Progenitor cell of endocrine pancreas (in vitro differentiated cells): ENCODE data around the gene CD2BP2. TPM values are rescaled to one million over a fixed set of nuclear protein-coding genes. Genes with fewer than 3 reads are reported as not detected.
"Not testable (repeated sequence)": the region's sequence is repeated elsewhere in the genome, so short reads cannot be mapped to it uniquely, and the experiment has no call there.

Experiments used
- DNase-seq: peaks from one replicate; pipeline ENCODE4 v3.0.0; 2021; ENCODE audit warnings: low spot score; ENCODE audit not compliant: unreplicated experiment
- H3K27ac Mint-ChIP-seq: 2 replicates; pipeline ENCODE4 v1.8.0; 2021; ENCODE audit warnings: mild to moderate bottlenecking, moderate library complexity, mixed read lengths
- H3K27me3 Mint-ChIP-seq: 2 replicates; pipeline ENCODE4 v1.8.0; 2021; ENCODE audit warnings: mixed read lengths
- H3K36me3 Mint-ChIP-seq: 2 replicates; pipeline ENCODE4 v1.8.0; 2022; ENCODE audit warnings: mixed read lengths; ENCODE audit not compliant: insufficient read depth
- H3K4me1 Mint-ChIP-seq: 2 replicates; pipeline ENCODE4 v1.8.0; 2021; ENCODE audit warnings: low read depth, mixed read lengths
- H3K4me3 Mint-ChIP-seq: 2 replicates; pipeline ENCODE4 v1.8.0; 2021; ENCODE audit warnings: low read depth, mild to moderate bottlenecking, moderate library complexity, mixed read lengths
- H3K9me3 Mint-ChIP-seq: 2 replicates; pipeline ENCODE4 v1.8.0; 2021; ENCODE audit warnings: low read depth, mixed read lengths
- total RNA-seq: library from RNA; stranded (reverse); gene quantifications from 2 replicates; pipeline ENCODE4 v1.2.1, GENCODE V29; 2021

The CD2BP2 gene
- total RNA-seq, 1 donor from 2014 or later, result 76.9 TPM

- not testable (repeated sequence) for H3K4me1 Mint-ChIP-seq, H3K27ac Mint-ChIP-seq, H3K36me3 Mint-ChIP-seq, H3K4me3 Mint-ChIP-seq, DNase-seq, H3K9me3 Mint-ChIP-seq, H3K27me3 Mint-ChIP-seq
Observed at GRCh38 chr16:30310937-30311336, 44.2 kb downstream of the CD2BP2 start.

- H3K27ac Mint-ChIP-seq, H3K27me3 Mint-ChIP-seq, DNase-seq, H3K9me3 Mint-ChIP-seq, H3K4me3 Mint-ChIP-seq, H3K36me3 Mint-ChIP-seq, H3K4me1 Mint-ChIP-seq: not testable (repeated sequence)
Observed at GRCh38 chr16:30309255-30309654, 45.9 kb downstream of the CD2BP2 start.

Other genes with a start within 250 kb of the CD2BP2 start
- 13.3 and 13.8 TPM in 2 replicates for gene GDPD3, start 241.8 kb downstream of the CD2BP2 start, total RNA-seq
- 59.8 and 62.8 TPM in 2 replicates for gene MAPK3, start 232.1 kb downstream of the CD2BP2 start, total RNA-seq
- gene CORO1A, start 171.7 kb downstream of the CD2BP2 start, total RNA-seq, result 1.6 and 3.8 TPM in 2 replicates
- gene BOLA2B, start 161.6 kb downstream of the CD2BP2 start, total RNA-seq, result 65.0 and 71.5 TPM in 2 replicates
- 28.7 and 37.5 TPM in 2 replicates for gene SLX1A, start 161.4 kb downstream of the CD2BP2 start, total RNA-seq
- 33.0 and 33.3 TPM in 2 replicates for gene SULT1A3, start 156.1 kb downstream of the CD2BP2 start, total RNA-seq
- 27.0 and 27.1 TPM in 2 replicates for gene NPIPB13, start 106.8 kb downstream of the CD2BP2 start, total RNA-seq
- 51.0 and 51.8 TPM in 2 replicates for gene TBC1D10B, start 15.2 kb upstream of the CD2BP2 start, total RNA-seq
- gene MYL11, start 19.5 kb upstream of the CD2BP2 start, total RNA-seq, result 2.6 and 3.5 TPM in 2 replicates
- gene SEPTIN1, start 27.3 kb upstream of the CD2BP2 start, total RNA-seq, result 2.0 and 2.3 TPM in 2 replicates
- gene ZNF48, start 40.1 kb upstream of the CD2BP2 start, total RNA-seq, result 59.7 and 62.6 TPM in 2 replicates
- 13.2 and 13.7 TPM in 2 replicates for gene ZNF771, start 52.3 kb upstream of the CD2BP2 start, total RNA-seq
- gene DCTPP1, start 74.7 kb upstream of the CD2BP2 start, total RNA-seq, result 65.9 and 71.9 TPM in 2 replicates
- 42.1 and 42.6 TPM in 2 replicates for gene SEPHS2, start 90.6 kb upstream of the CD2BP2 start, total RNA-seq
- 0.49 and 0.53 TPM in 2 replicates for gene ITGAL, start 117.4 kb upstream of the CD2BP2 start, total RNA-seq
- gene ZNF768, start 171.3 kb upstream of the CD2BP2 start, total RNA-seq, result 80.0 and 83.6 TPM in 2 replicates
- gene ZNF747, start 179.6 kb upstream of the CD2BP2 start, total RNA-seq, result 18.1 and 19.1 TPM in 2 replicates
- 36.1 and 36.6 TPM in 2 replicates for gene ZNF764, start 203.1 kb upstream of the CD2BP2 start, total RNA-seq
- 20.0 and 22.5 TPM in 2 replicates for gene ZNF688, start 216.4 kb upstream of the CD2BP2 start, total RNA-seq
- 46.2 and 50.0 TPM in 2 replicates for gene ZNF785, start 230.4 kb upstream of the CD2BP2 start, total RNA-seq